Thoracic aorta (tissue), 2 donors: ENCODE results near the gene GOLGA1. TPM values are rescaled to one million over a fixed set of nuclear protein-coding genes. Genes with fewer than 3 reads are reported as not detected.

ENCODE experiments used
- ATAC-seq: fragments of 150-250 bp; one replicate; pipeline ENCODE4 v1.8.0; 2017; ENCODE audit warnings: low read depth; ENCODE audit not compliant: insufficient number of reproducible peaks, low FRiP score
- DNase-seq: peaks from one replicate; pipeline ENCODE4 v3.0.0-alpha.2; 2020; ENCODE audit warnings: low spot score
- H3K27ac ChIP-seq, 2 donors: fragments of 200-600 bp; sonication (generic); 1 replicate in 1 of 2; 2 replicates in 1 of 2; pipeline ENCODE4 v1.5.1; 2016; ENCODE audit warnings: mild to moderate bottlenecking in 2 of 2, moderate library complexity in 2 of 2
- H3K27me3 ChIP-seq: fragments of 200-600 bp; sonication (generic); replicated peaks from 2 replicates; pipeline ENCODE4 v1.6.0; 2016; ENCODE audit warnings: mild to moderate bottlenecking; ENCODE audit not compliant: insufficient read depth
- H3K36me3 ChIP-seq: fragments of 200-600 bp; sonication (generic); one replicate; pipeline ENCODE4 v1.5.1; 2016
- H3K4me1 ChIP-seq, 2 donors: fragments of 200-600 bp; sonication (generic); 1 replicate in 1 of 2; 2 replicates in 1 of 2; pipeline versions ENCODE4 v1.5.1 to v1.6.0; 2016; ENCODE audit warnings: low read depth in 2 of 2, mild to moderate bottlenecking in 1 of 2; ENCODE audit not compliant: control insufficient read depth in 1 of 2
- H3K4me3 ChIP-seq: fragments of 200-600 bp; sonication (generic); 2 replicates; pipeline ENCODE4 v1.5.1; 2016; ENCODE audit warnings: mild to moderate bottlenecking
- H3K9me3 ChIP-seq: fragments of 200-600 bp; sonication (generic); 2 replicates; pipeline ENCODE4 v1.5.1; 2016
- total RNA-seq, 2 donors: library from RNA; depleted of rRNA; stranded (reverse); fragments of >200 nt; gene quantifications; one replicate each; pipeline versions ENCODE4 v1.1.0 to v1.2.3, GENCODE V29; 2016
- TF ChIP-seq, protein P1 (sequence below): fragments of 200-600 bp; sonication (generic); IDR thresholded peaks from one replicate; pipeline ENCODE4 v1.5.1; 2019; ENCODE audit warnings: antibody characterized with exemption

The GOLGA1 gene
- total RNA-seq, 2 donors from 2014 or later = 11.6 to 22.2 TPM

GRCh38 chr9:124947727-124948391 lies 7.0 kb upstream of the GOLGA1 start:
- H3K27ac ChIP-seq = no peak overlapping the region
- H3K4me3 ChIP-seq = no peak overlapping the region
- H3K27me3 ChIP-seq = no peaks in the 10 kb centered on the region
- H3K9me3 ChIP-seq = no peaks in the 10 kb centered on the region
- TF ChIP-seq, protein P1, sequence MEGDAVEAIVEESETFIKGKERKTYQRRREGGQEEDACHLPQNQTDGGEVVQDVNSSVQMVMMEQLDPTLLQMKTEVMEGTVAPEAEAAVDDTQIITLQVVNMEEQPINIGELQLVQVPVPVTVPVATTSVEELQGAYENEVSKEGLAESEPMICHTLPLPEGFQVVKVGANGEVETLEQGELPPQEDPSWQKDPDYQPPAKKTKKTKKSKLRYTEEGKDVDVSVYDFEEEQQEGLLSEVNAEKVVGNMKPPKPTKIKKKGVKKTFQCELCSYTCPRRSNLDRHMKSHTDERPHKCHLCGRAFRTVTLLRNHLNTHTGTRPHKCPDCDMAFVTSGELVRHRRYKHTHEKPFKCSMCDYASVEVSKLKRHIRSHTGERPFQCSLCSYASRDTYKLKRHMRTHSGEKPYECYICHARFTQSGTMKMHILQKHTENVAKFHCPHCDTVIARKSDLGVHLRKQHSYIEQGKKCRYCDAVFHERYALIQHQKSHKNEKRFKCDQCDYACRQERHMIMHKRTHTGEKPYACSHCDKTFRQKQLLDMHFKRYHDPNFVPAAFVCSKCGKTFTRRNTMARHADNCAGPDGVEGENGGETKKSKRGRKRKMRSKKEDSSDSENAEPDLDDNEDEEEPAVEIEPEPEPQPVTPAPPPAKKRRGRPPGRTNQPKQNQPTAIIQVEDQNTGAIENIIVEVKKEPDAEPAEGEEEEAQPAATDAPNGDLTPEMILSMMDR = no peak
- H3K36me3 ChIP-seq = no peaks in the 10 kb centered on the region
- no peaks in the 10 kb centered on the region for H3K4me1 ChIP-seq
- DNase-seq = no peak
- no peak for ATAC-seq

DNA sequence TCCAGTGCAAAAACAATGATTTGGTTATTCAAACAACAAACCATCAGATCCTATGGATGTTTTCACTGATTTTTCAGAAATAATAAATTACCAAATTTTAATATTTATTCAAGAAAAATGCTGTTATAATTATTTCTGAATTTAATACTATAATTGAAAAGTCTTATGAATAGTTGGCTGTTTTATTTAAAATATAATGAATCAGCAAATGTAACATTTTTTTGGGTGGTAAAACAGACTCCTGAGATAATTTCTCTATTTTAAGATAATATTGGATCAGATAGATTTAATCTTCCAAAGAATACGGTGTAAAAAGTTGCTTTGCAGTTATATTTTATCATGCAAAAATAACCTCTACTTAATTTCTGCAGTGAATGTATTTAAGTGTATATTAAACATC lies 5.3 kb upstream of the GOLGA1 start:
- ATAC-seq (no peak), DNase-seq (no peak)
- Histone ChIP-seq H3K36me3 (no peaks in the 10 kb centered on the region), H3K4me3 (no peak overlapping the region), H3K27me3 (no peaks in the 10 kb centered on the region), H3K9me3 (no peaks in the 10 kb centered on the region), H3K4me1 (peaks cover 6 to 7% of the 10 kb centered on the region in 2 donors), H3K27ac (no peak overlapping the region)
- TF ChIP-seq, protein P1 = no peak

DNA sequence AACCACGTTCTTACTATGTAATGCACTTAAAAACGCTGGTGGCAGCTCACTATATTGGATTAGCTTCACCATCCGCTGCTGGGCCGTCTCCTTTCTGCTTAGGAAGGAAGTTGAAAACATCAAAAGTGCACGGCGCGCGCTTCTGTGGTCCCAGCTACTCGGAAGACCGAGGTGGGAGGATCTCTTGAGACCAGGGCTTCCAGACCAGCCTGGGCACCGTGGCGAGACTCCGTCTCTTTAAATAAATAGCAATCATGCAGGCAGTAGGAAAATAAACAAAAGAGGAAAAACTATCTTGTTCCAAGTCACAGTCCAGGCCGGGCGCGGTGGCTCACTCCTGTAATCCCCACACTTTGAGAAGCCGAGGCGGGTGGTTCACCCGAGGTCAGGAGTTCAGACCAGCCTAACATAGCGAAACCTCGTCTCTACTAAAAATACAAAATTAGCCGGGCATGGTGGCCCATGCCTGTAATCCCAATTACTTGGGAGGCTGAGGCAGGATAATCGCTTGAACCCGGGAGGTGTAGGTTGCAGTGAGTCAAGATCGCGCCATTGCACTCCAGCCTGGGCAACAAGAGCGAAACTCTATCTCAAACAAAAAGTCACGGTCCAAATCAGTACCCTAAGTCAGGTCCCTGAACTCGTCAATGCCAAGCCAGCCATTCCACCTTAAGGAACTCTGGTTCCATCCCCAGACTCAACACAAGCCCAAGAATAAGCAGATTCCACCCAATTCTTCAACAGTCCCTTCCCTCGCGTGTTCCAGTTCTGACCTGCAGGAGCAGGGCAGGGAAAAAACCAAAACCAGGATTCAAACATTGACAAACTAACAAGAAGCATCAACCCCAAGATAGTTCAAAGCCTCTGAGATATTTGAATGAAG lies 1.0 kb upstream of the GOLGA1 start:
- Histone ChIP-seq H3K27ac (peak overlapping the region; percentile 84 to 98), H3K4me1 (peaks cover 10 to 13% of the 10 kb centered on the region in 2 donors), H3K36me3 (no peaks in the 10 kb centered on the region), H3K9me3 (no peaks in the 10 kb centered on the region), H3K4me3 (peak overlapping the region; percentile 81), H3K27me3 (no peaks in the 10 kb centered on the region)
- DNase-seq (no peak), ATAC-seq (peak; percentile 3)
- TF ChIP-seq, protein P1 = no peak

GRCh38 chr9:124940521-124940893 lies 376 bp downstream of the GOLGA1 start:
- Histone ChIP-seq H3K9me3 (no peaks in the 10 kb centered on the region), H3K4me1 (peaks cover 10 to 13% of the 10 kb centered on the region in 2 donors), H3K27me3 (no peaks in the 10 kb centered on the region), H3K4me3 (peak overlapping the region; percentile 81), H3K27ac (peak overlapping the region; percentile 84 to 98), H3K36me3 (no peaks in the 10 kb centered on the region)
- TF ChIP-seq, protein P1 = no peak
- DNase-seq (no peak), ATAC-seq (no peak)

DNA sequence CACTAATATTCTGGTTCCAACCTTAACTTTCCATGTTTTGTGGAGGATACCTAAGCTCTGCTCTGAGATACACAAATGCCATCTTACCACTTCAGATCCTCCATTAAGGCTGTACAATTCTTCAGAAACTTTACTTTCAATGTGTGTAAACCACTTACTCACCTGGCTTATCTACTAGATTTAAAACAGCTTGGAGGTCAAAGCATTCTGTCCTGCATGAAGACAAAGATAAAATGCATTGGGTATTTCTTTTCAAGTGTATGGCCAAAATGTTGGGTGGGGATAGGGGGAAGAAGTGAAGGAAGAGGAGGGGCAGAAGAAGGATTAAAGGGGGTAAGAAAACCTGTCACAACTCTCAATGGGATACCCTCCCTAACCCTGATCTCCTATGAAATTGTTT lies 939 bp downstream of the GOLGA1 start:
- TF ChIP-seq, protein P1 = no peak
- no peak for ATAC-seq

More for the DNA sequence above, 939 bp downstream of the GOLGA1 start:
- Histone ChIP-seq H3K27me3 (no peaks in the 10 kb centered on the region), H3K27ac (peak overlapping the region; percentile 84 to 98), H3K4me1 (peaks cover 10 to 13% of the 10 kb centered on the region in 2 donors), H3K9me3 (no peaks in the 10 kb centered on the region), H3K36me3 (peaks cover under 1% of the 10 kb centered on the region), H3K4me3 (peak overlapping the region; percentile 81)
- DNase-seq = no peak
